Right atrium auricular region (tissue), 2 donors: ENCODE data around the gene HOXA6. TPM values are rescaled to one million over a fixed set of nuclear protein-coding genes. Genes with fewer than 3 reads are reported as not detected.

Experiments
- DNase-seq: peaks from one replicate; pipeline ENCODE4 v3.0.0-alpha.2; 2019; ENCODE audit warnings: low spot score
- H3K27ac ChIP-seq, 2 donors: fragments of 200-600 bp; sonication (generic); 1 replicate in 1 of 2; 2 replicates in 1 of 2; pipeline ENCODE4 v1.5.1; 2016 to 2019
- H3K27me3 ChIP-seq, 2 donors: fragments of 200-600 bp; sonication (generic); one replicate each; pipeline versions ENCODE4 v1.5.1 to v1.6.0; 2017 to 2019
- H3K36me3 ChIP-seq: fragments of 200-600 bp; sonication (generic); one replicate; pipeline ENCODE4 v1.5.1; 2016
- H3K4me1 ChIP-seq, 2 donors: fragments of 200-600 bp; sonication (generic); one replicate each; pipeline versions ENCODE4 v1.5.1 to v1.6.0; 2017 to 2019
- H3K4me3 ChIP-seq, 2 donors: fragments of 200-600 bp; sonication (generic); 1 replicate in 1 of 2; 2 replicates in 1 of 2; pipeline ENCODE4 v1.5.1; 2017 to 2019; ENCODE audit warnings: mild to moderate bottlenecking in 1 of 2, moderate library complexity in 1 of 2
- H3K9me3 ChIP-seq, 2 donors: fragments of 200-600 bp; sonication (generic); one replicate each; pipeline ENCODE4 v1.5.1; 2019
- CTCF ChIP-seq, 2 donors: fragments of 200-600 bp; sonication (generic); IDR thresholded peaks; one replicate each; pipeline ENCODE4 v1.5.1; 2019; ENCODE audit warnings: antibody characterized with exemption in 2 of 2
- microRNA counts, 2 donors: library from miRNA; unstranded; fragments of <30 nt; microRNA quantifications; one replicate each; lab custom pipeline; 2016 to 2017
- microRNA-seq, 2 donors: library from miRNA; unstranded; fragments of <30 nt; microRNA quantifications; one replicate each; pipeline ENCODE4, GENCODE V29; 2016 to 2017; ENCODE audit warnings: borderline number of aligned reads in 2 of 2, borderline replicate concordance in 1 of 2
- total RNA-seq, 2 donors: library from RNA; depleted of rRNA; stranded (reverse); fragments of >200 nt; gene quantifications; one replicate each; pipeline ENCODE4 v1.1.0, GENCODE V29; 2016

The HOXA6 gene
- total RNA-seq, 2 donors from 2014 or later = not detected

GRCh38 chr7:27096768-27097514 lies 50.6 kb downstream of the HOXA6 start:
- no peak for TF ChIP-seq CTCF (IDR thresholded peaks at IDR 0.05)
- H3K4me3 ChIP-seq = peak overlapping the region; percentile 58 to 65
- H3K4me1 ChIP-seq = peaks cover 0 to 42% of the 10 kb centered on the region in 2 donors
- H3K36me3 ChIP-seq = no peaks in the 10 kb centered on the region
- H3K27ac ChIP-seq = peak overlapping the region; percentile 68 to 85
- no peak for DNase-seq
- H3K27me3 ChIP-seq = peaks cover 32 to 54% of the 10 kb centered on the region in 2 donors
- no peaks in the 10 kb centered on the region for H3K9me3 ChIP-seq

- Histone ChIP-seq H3K9me3 (no peaks in the 10 kb centered on the region), H3K27me3 (peaks cover 32 to 47% of the 10 kb centered on the region in 2 donors), H3K27ac (peak within 1 kb of the TSS; percentile 68 to 85), H3K36me3 (no peaks in the 10 kb centered on the region), H3K4me1 (peaks cover 0 to 35% of the 10 kb centered on the region in 2 donors), H3K4me3 (peak within 1 kb of the TSS; percentile 58 to 65)
- peak; percentile 71 for DNase-seq
- TF ChIP-seq CTCF (IDR thresholded peaks at IDR 0.05) = no peak
Observed at GRCh38 chr7:27095897-27096767, 51.4 kb downstream of the HOXA6 start, which contains the start of gene HOXA1. Gene HOXA1 (minus strand): TSS chr7:27096000. CDS start chr7:27095912, 88 bp downstream.

MicroRNA genes within 50 kb of the gene (microRNA counts, 767-probe panel; counts per million panel counts)
- microRNA hsa-miR-196b-5p (lab: Ali Mortazavi, UCI) = 0 to 1,767 counts per million in 2 donors

Small RNA genes within 50 kb of the gene (microRNA-seq; reads per million reads assigned to microRNA genes)
- gene MIR196B = 31.2 to 36.1 reads per million in 2 donors

Other genes starting within 250 kb of the HOXA6 start
- under 1 TPM in 1 of 2 donors, not detected in 1; 0.20 TPM for gene HOXA1, start 51.8 kb downstream of the HOXA6 start, total RNA-seq
- gene HOXA2, start 45.1 kb downstream of the HOXA6 start, total RNA-seq = under 1 TPM; 0.16 to 0.33 TPM
- 1 to 10 TPM in 1 of 2 donors, under 1 TPM in 1; 0.59 to 1.2 TPM for gene HOXA4, start 17.0 kb downstream of the HOXA6 start, total RNA-seq
- gene HOXA5, start 4.1 kb downstream of the HOXA6 start, total RNA-seq = under 1 TPM; 0.24 to 0.96 TPM
- gene HOXA3, start 4.8 kb upstream of the HOXA6 start, total RNA-seq = under 1 TPM; 0.28 to 0.30 TPM
- not detected for gene HOXA7, start 8.9 kb upstream of the HOXA6 start, total RNA-seq
- gene HOXA9, start 17.8 kb upstream of the HOXA6 start, total RNA-seq = not detected
- gene HOXA10, start 26.5 kb upstream of the HOXA6 start, total RNA-seq = not detected
- not detected for gene HOXA11, start 37.5 kb upstream of the HOXA6 start, total RNA-seq
- gene HOXA13, start 52.3 kb upstream of the HOXA6 start, total RNA-seq = not detected
- not detected for gene EVX1, start 95.0 kb upstream of the HOXA6 start, total RNA-seq